Measurements from ENCODE around the gene ACAP3. TPM values are rescaled to one million over a fixed set of nuclear protein-coding genes. Genes with fewer than 3 reads are reported as not detected.

The ACAP3 gene
- total and polyA plus RNA-seq, 10 of the 15 experiments (the other 5 are each of a cell fraction or from before 2014, with no cell fraction given), result 0.05 to 34.2 (median 7.1) TPM

GRCh38 chr1:1324084-1324523 lies 16.4 kb upstream of the ACAP3 start (continued):
- TF ChIP-seq PKNOX1 (IDR thresholded peaks at IDR 0.05) (no peak), RB1 (IDR thresholded peaks at IDR 0.05; ENCODE audit: borderline replicate concordance) (0 out of 2 replicates have a peak, but pooled peaks have one; percentile 32), ATF7 (IDR thresholded peaks at IDR 0.05; ENCODE audit: low read depth) (no peak), ZBTB33 (IDR thresholded peaks at IDR 0.05) (no peak), GATAD2B (conservative IDR thresholded peaks at IDR 0.05; ENCODE audit: low read depth) (peak; percentile 26; the same call in 1 of the 2 replicates), BACH1 (IDR thresholded peaks at IDR 0.05; ENCODE audit: borderline replicate concordance) (peak; percentile 24; the same call in 1 of the 2 replicates), CEBPZ (IDR thresholded peaks at IDR 0.05; ENCODE audit: low read depth, low read length) (no peak), MXI1 (IDR thresholded peaks at IDR 0.05; ENCODE audit: low read depth, low read length) (no peak), HDGF (IDR thresholded peaks at IDR 0.05) (no peak), CEBPB (IDR thresholded peaks at IDR 0.05; ENCODE audit: borderline replicate concordance in 1 of 2, low read depth in 2 of 2, low read length in 2 of 2) (no peak), ZNF207 (IDR thresholded peaks at IDR 0.05; ENCODE audit: borderline replicate concordance) (0 out of 2 replicates have a peak, but pooled peaks have one; percentile 37), TBL1XR1 (IDR thresholded peaks at IDR 0.05; ENCODE audit: low read depth, low read length) (no peak), SRF (IDR thresholded peaks at IDR 0.05; ENCODE audit: low read depth in 2 of 2, low read length in 2 of 2) (no peak), PAX8 (IDR thresholded peaks at IDR 0.05) (no peak), LARP7 (IDR thresholded peaks at IDR 0.05) (peak; percentile 59), MEF2B (IDR thresholded peaks at IDR 0.05; ENCODE audit: partially characterized antibody, poor library complexity, severe bottlenecking) (no peak), STAT1 (conservative IDR thresholded peaks at IDR 0.05) (no peak), NFYB (IDR thresholded peaks at IDR 0.05; ENCODE audit: insufficient read depth, low read depth, low read length) (no peak), TCF12 (IDR thresholded peaks at IDR 0.05; ENCODE audit: low read depth, low read length) (0 out of 2 replicates have a peak, but pooled peaks have one; percentile 9), EGR1 (IDR thresholded peaks at IDR 0.05; ENCODE audit: borderline replicate concordance in 1 of 2, low read depth in 2 of 2, low read length in 2 of 2) (no peak)
